Endothelial cell of umbilical vein (primary cell): ENCODE results near the gene NSUN6. TPM values are rescaled to one million over a fixed set of nuclear protein-coding genes. Genes with fewer than 3 reads are reported as not detected.

Experiments
- BruUV-seq: library from RNA; stranded (reverse); fragments of 400-500 nt; replicated peaks from 2 replicates; lab custom pipeline; 2021; lab: Mats Ljungman, UMichigan
- CTCF ChIA-PET: fragments of 300-600, 350-600 bp; sonication (Branson Sonifier 250); formaldehyde crosslinking; loops from one replicate; lab custom pipeline; 2021; ENCODE audit warnings: antibody characterized with exemption, inconsistent platforms; lab: Charles Lee
- POLR2A ChIA-PET: fragments of 300-600, 350-600 bp; sonication (Branson Sonifier 250); formaldehyde crosslinking; loops from one replicate; lab custom pipeline; 2021; ENCODE audit warnings: antibody characterized with exemption, inconsistent platforms; lab: Charles Lee
- DNase-seq: peaks from one replicate; pipeline ENCODE4 v3.0.0-alpha.2; 2011; ENCODE audit warnings: low read depth, low spot score
- FAIRE-seq: peaks from 2 replicates; lab custom pipeline; 2011; peaks lifted over from hg19 to GRCh38; lab: Jason Lieb, UNC
- H2AFZ ChIP-seq: 2 replicates; pipeline ENCODE4 v1.6.0; 2012; ENCODE audit warnings: low read depth, low read length, control low read depth, inconsistent platforms
- H3K27ac ChIP-seq: 2 replicates; pipeline ENCODE4 v1.5.1; 2011; ENCODE audit warnings: low read depth, mild to moderate bottlenecking, control low read depth, low read length, moderate library complexity; ENCODE audit not compliant: insufficient read depth
- H3K27me3 ChIP-seq, 2 experiments: 2 replicates each; pipeline versions ENCODE4 v1.6.0 to v1.6.1; 2011; ENCODE audit warnings: low read length in 2 of 2, mixed read lengths in 1 of 2; ENCODE audit not compliant: control insufficient read depth in 2 of 2, insufficient read depth in 2 of 2
- H3K36me3 ChIP-seq, 2 experiments: 2 replicates in 1 of 2; 3 replicates in 1 of 2; pipeline ENCODE4 v1.5.1; 2011; ENCODE audit warnings: low read length in 2 of 2, mild to moderate bottlenecking in 1 of 2, moderate library complexity in 1 of 2; ENCODE audit not compliant: control insufficient read depth in 2 of 2, insufficient read depth in 2 of 2; ENCODE audit errors: extremely low read depth in 1 of 2
- H3K4me1 ChIP-seq: 3 replicates; pipeline ENCODE4 v1.5.1; 2011; ENCODE audit warnings: mild to moderate bottlenecking, low read length; ENCODE audit not compliant: control insufficient read depth, insufficient read depth; ENCODE audit errors: extremely low read depth
- H3K4me2 ChIP-seq: 2 replicates; pipeline ENCODE4 v1.6.1; 2011; ENCODE audit warnings: low read length, control low read depth, mixed read lengths; ENCODE audit not compliant: insufficient read depth
- H3K4me3 ChIP-seq, 3 experiments: fragments of 200-600 bp in 1 of 3; sonication (generic), shearing (Covaris generic) in 1 of 3; replicated peaks in 1 of 3; 2 replicates each; pipeline ENCODE4 v1.5.1; 2011 to 2016; ENCODE audit warnings: control low read depth in 3 of 3, low read length in 3 of 3, mild to moderate bottlenecking in 2 of 3, inconsistent platforms in 1 of 3, low read depth in 1 of 3, moderate library complexity in 1 of 3; ENCODE audit not compliant: insufficient read depth in 1 of 3
- H3K79me2 ChIP-seq: 2 replicates; pipeline ENCODE4 v1.6.0; 2012; ENCODE audit warnings: low read length, inconsistent platforms; ENCODE audit not compliant: control insufficient read depth, insufficient read depth
- H3K9ac ChIP-seq: replicated peaks from 2 replicates; pipeline ENCODE3; 2011; ENCODE audit warnings: low read length, control low read depth; ENCODE audit not compliant: insufficient read depth; ENCODE audit errors: extremely low read depth
- H3K9me1 ChIP-seq: replicated peaks from 3 replicates; pipeline ENCODE4 v1.6.0; 2011; ENCODE audit warnings: mild to moderate bottlenecking, low read length; ENCODE audit not compliant: control insufficient read depth, insufficient read depth; ENCODE audit errors: extremely low read depth
- H3K9me3 ChIP-seq: replicated peaks from 2 replicates; pipeline ENCODE4 v1.5.1; 2012; ENCODE audit warnings: low read length, inconsistent platforms; ENCODE audit not compliant: control insufficient read depth, insufficient read depth
- H4K20me1 ChIP-seq: replicated peaks from 2 replicates; pipeline ENCODE3; 2011; ENCODE audit warnings: mild to moderate bottlenecking, low read length; ENCODE audit not compliant: control insufficient read depth, insufficient read depth; ENCODE audit errors: extremely low read depth
- FOS ChIP-seq: IDR thresholded peaks from 2 replicates; pipeline ENCODE4 v1.6.1; 2011; ENCODE audit warnings: mild to moderate bottlenecking, low read length, moderate library complexity, borderline replicate concordance; ENCODE audit not compliant: insufficient read depth
- GATA2 ChIP-seq: IDR thresholded peaks from 2 replicates; pipeline ENCODE4 v1.7.0; 2011; ENCODE audit warnings: low read depth, mild to moderate bottlenecking, moderate library complexity, mixed read lengths, low read length; ENCODE audit not compliant: insufficient read length, insufficient read depth
- JUN ChIP-seq: IDR thresholded peaks from 2 replicates; pipeline ENCODE4 v1.6.1; 2011; ENCODE audit warnings: borderline replicate concordance, low read depth; ENCODE audit not compliant: insufficient read length, insufficient read depth
- MYC ChIP-seq: IDR thresholded peaks from one replicate; pipeline ENCODE4 v1.6.1; 2011; ENCODE audit warnings: mild to moderate bottlenecking, low read depth, low read length
- POLR2A ChIP-seq: IDR thresholded peaks from 2 replicates; pipeline ENCODE4 v1.6.1; 2012; ENCODE audit warnings: low read depth, mild to moderate bottlenecking, control low read depth, low read length
- POLR2AphosphoS5 ChIP-seq: IDR thresholded peaks from 2 replicates; pipeline ENCODE4 v1.6.1; 2012; ENCODE audit warnings: low read depth, mild to moderate bottlenecking, control low read depth, low read length, moderate library complexity; ENCODE audit not compliant: insufficient read depth
- dilution Hi-C: fragments of 300-500 bp; cut with MboI; formaldehyde crosslinking; loops from one replicate; pipeline ENCODE4 v1.15.0; 2019; ENCODE audit warnings: low sequenced_read_pairs; ENCODE audit not compliant: extremely low pct_ligation_motif_present
- intact Hi-C: fragments of 100-400 bp; cut with micrococcal nuclease; formaldehyde crosslinking; loops from one replicate; pipeline ENCODE4 v1.10.0; 2022
- polyA plus RNA-seq, 4 experiments: library from polyadenylated mRNA; depleted of rRNA in 3 of 4; stranded (reverse) in 3 of 4; unstranded in 1 of 4; fragments of >200 nt; gene quantifications; 2 replicates each; pipeline versions ENCODE4 v1.2.1 to v1.2.3, GENCODE V29; 2011 to 2012; ENCODE audit warnings: missing spikeins in 1 of 4
- total RNA-seq: library from RNA; stranded (reverse); gene quantifications from 2 replicates; pipeline ENCODE4 v1.2.3, GENCODE V29; 2021
- TF ChIP-seq, protein P1 (sequence below): IDR thresholded peaks from 2 replicates; pipeline ENCODE4 v1.6.1; 2011; ENCODE audit not compliant: insufficient read depth, insufficient read length

Gene NSUN6
- total and polyA plus RNA-seq, 2 donors (not counting 3 experiments of a cell fraction or from before 2014, with no cell fraction given) = 3.3 to 5.2 TPM

- H3K79me2 ChIP-seq = no peaks in the 10 kb centered on the region
- DNase-seq = no peak
- H3K9me1 ChIP-seq = no peaks in the 10 kb centered on the region
- BruUV-seq = no TSS peak
- no peak overlapping the region for H3K27ac ChIP-seq
- no peak for FAIRE-seq
- H3K27me3 ChIP-seq = no peaks in the 10 kb centered on the region
- no peaks in the 10 kb centered on the region for H3K36me3 ChIP-seq
- no peak overlapping the region for H3K4me3 ChIP-seq
- intact Hi-C loops (no loop called here), dilution Hi-C loops (no loop called here)
- no peak overlapping the region for H3K4me2 ChIP-seq
- H4K20me1 ChIP-seq = no peaks in the 10 kb centered on the region
- no peak overlapping the region for H2AFZ ChIP-seq
- CTCF ChIA-PET = no interaction called here
- no peak overlapping the region for H3K9ac ChIP-seq
- H3K9me3 ChIP-seq = no peaks in the 10 kb centered on the region
- no peaks in the 10 kb centered on the region for H3K4me1 ChIP-seq
- POLR2A ChIA-PET = no interaction called here
- TF ChIP-seq POLR2AphosphoS5 (no peak), JUN (no peak), GATA2 (no peak), POLR2A (no peak), FOS (no peak)
Observed at GRCh38 chr10:18501629-18502028, 149.8 kb downstream of the NSUN6 start.

- POLR2A ChIA-PET = no interaction called here
- FAIRE-seq = no peak
- Histone ChIP-seq H4K20me1 (no peaks in the 10 kb centered on the region), H3K9me3 (no peaks in the 10 kb centered on the region), H2AFZ (no peak overlapping the region), H3K27ac (no peak overlapping the region), H3K27me3 (no peaks in the 10 kb centered on the region), H3K9ac (no peak overlapping the region), H3K79me2 (no peaks in the 10 kb centered on the region), H3K9me1 (no peaks in the 10 kb centered on the region), H3K4me3 (no peak overlapping the region), H3K4me1 (no peaks in the 10 kb centered on the region), H3K4me2 (no peak overlapping the region), H3K36me3 (no peaks in the 10 kb centered on the region)
- TF ChIP-seq, protein P1, sequence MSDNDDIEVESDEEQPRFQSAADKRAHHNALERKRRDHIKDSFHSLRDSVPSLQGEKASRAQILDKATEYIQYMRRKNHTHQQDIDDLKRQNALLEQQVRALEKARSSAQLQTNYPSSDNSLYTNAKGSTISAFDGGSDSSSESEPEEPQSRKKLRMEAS = no peak
- no peak for TF ChIP-seq MYC
- intact Hi-C loops (no loop called here), dilution Hi-C loops (no loop called here)
- CTCF ChIA-PET = no interaction called here
- DNase-seq = no peak
- no TSS peak for BruUV-seq
Observed at GRCh38 chr10:18501198-18501597, 150.2 kb downstream of the NSUN6 start.
